GM12874 (cell line): ENCODE measurements around the gene WNT2.

Experiments used
- CTCF ChIP-seq: IDR thresholded peaks from 2 replicates; pipeline ENCODE4 v1.5.1; 2011; ENCODE audit warnings: low read depth, mild to moderate bottlenecking, control low read depth, low read length, moderate library complexity; ENCODE audit not compliant: insufficient read depth

WNT2 gene

GRCh38 chr7:117281562-117281961 is 41.3 kb downstream of the WNT2 start:
- no peak for TF ChIP-seq CTCF

GRCh38 chr7:117279931-117280557 is 42.8 kb downstream of the WNT2 start:
- TF ChIP-seq CTCF, result no peak

GRCh38 chr7:117279203-117279602 is 43.7 kb downstream of the WNT2 start:
- no peak for TF ChIP-seq CTCF

GRCh38 chr7:117278040-117278439 is 44.8 kb downstream of the WNT2 start:
- TF ChIP-seq CTCF, result no peak

GRCh38 chr7:117277576-117277975 is 45.3 kb downstream of the WNT2 start:
- no peak for TF ChIP-seq CTCF

GRCh38 chr7:117274951-117275350 is 47.9 kb downstream of the WNT2 start:
- no peak for TF ChIP-seq CTCF

- TF ChIP-seq CTCF, result no peak
These were observed 49.0 kb downstream of the WNT2 start for GRCh38 chr7:117273814-117274225.
